GM21447 (cell line): ENCODE data around the gene C10orf105.

ENCODE experiments used
- ATAC-seq: cut with Tn5 transposase; IDR thresholded peaks from one replicate; pipeline ENCODE4 v1.9.1; 2021; ENCODE audit not compliant: unreplicated experiment

C10orf105 gene

DNA sequence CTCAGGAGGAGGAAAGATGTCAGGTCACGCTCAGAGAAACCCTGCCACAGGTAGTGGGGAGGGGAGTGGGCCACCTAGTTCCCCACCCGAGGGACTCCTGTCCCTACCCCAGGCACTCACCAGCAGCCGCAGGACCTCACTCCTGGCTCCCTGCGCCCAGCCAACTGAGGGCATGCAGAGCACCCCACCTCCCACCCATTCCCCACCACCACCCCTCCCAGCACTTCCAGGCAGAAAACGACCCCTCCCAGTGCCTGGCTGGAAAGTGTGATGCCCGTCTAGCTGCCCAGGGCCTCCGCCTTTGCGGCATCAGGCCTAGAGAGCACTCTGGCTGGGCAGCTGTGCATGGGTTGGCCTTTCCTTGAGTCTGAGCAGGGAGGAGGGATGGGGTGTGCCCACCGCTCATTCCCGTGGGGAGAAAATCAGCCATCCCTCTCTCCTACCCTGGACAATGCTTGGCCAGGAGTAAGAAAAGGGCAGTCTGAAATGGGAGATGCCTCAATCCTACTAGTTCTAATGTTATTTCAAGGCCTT, 1.3 kb downstream of the C10orf105 start:
- no peak for ATAC-seq

DNA sequence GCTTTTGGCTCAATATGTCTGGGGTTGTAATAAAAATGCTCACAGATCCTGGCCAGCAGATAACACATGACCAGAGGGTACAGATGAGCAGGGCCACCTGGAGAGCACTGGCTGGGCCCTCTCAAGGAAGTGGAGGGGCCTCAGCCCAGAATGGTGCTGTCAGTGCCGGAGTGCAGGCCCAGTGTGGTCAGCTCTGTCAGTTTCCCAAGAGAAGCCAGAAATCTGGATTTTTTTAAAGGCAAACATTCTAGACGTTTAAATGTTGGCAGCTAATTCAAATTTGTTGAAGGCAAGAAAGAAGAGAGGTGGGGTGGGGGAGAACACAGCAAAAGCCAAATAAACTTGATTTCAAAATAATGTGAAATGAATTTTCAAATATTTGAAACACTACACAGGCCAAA, 2.0 kb downstream of the C10orf105 start:
- ATAC-seq, result no peak

GRCh38 chr10:71717056-71717455, 2.5 kb downstream of the C10orf105 start:
- no peak for ATAC-seq

- no peak for ATAC-seq
Observed at GRCh38 chr10:71716426-71716825, 3.2 kb downstream of the C10orf105 start.

DNA sequence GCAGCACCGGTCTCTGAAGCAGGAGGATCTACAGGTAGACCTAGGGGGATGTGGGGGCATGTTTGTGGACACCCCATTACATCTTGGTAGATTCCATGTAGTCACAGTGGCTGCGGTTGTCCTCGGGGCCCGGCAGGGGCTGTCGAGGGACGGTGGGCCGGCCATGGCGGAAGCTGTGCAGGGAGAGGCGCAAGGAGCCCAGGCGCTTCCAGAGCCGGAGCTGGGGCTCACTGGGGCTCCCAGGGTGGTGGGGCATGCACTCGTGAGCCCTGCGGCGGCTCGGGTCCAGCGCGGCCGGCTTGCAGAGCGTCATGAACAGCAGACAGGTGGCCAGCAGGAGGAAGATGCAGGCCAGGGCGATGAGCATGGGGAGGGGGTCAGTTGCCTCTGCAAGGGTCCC, 3.7 kb downstream of the C10orf105 start:
- ATAC-seq, result no peak

DNA sequence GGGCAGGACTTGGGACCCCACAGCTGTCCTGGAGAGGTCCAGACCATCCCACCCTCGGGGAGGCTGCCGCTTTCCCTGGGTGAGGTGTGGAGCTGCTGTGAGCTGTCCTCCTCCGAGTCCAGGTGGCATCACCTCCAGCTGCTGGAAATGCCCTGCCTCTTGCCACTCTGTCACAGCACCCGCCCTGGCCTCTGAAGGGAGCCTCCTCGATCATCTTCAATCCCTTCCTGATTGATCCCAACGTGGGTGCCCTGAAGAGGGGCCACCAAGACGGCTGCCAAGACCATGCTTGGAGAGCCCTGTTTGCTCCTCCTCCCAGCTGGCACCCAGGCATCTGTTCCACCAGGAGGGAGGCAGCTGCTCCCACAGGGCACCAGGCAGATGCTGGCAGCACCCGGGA, 4.6 kb downstream of the C10orf105 start:
- no peak for ATAC-seq

- ATAC-seq, result no peak
Observed at GRCh38 chr10:71714592-71714991, 5.0 kb downstream of the C10orf105 start.

GRCh38 chr10:71714031-71714410, 5.6 kb downstream of the C10orf105 start:
- ATAC-seq, result no peak

- ATAC-seq, result no peak
Observed at GRCh38 chr10:71713135-71714030, 6.2 kb downstream of the C10orf105 start.

GRCh38 chr10:71712572-71713134, 6.9 kb downstream of the C10orf105 start:
- no peak for ATAC-seq

DNA sequence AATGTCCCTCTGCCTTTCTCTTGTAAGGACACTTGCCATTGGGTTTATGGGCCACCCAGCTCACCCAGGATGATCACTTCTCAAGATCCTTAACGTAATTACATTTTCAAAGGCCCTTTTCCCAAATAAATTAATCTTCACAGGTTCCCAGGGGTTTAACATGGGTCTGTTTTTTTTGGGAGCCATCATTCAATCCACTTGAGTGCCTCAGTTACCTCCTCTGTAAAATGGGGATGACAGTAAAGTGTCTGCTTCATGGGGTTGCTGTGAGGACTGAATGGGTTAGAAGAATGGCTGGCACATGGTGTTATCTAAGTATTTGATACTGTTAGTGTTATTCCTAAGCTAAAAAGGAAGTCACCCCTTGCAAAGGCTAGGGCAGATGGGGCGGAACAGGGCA, 7.4 kb downstream of the C10orf105 start:
- no peak for ATAC-seq

DNA sequence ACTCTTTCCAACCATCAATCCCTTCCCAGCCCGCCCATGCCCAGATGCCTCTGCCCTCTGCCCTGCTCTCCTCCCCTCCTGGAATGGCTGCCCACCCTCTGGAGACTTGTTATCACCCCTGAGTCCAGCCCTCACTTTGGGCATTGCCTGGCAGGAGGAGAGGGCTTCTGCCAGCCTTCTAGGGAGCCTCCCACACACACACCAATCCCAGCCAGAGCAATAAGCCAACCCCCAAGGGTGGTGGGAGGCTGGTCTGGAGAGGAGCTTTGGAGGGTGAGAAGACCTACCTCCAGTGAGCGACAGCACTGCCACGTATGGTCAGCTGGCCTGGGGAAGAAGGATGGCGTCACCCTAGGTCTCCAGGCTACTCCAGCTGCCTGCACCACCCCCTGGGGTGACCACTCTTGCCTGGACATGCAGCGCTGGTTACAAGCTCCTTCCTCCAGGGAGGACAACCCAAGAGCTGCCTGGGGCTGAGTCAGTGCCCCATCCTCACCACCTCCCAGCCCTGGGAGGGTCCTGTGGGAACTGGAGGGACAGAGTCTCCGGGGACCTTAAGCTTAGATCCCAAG, 8.4 kb downstream of the C10orf105 start:
- ATAC-seq, result no peak

DNA sequence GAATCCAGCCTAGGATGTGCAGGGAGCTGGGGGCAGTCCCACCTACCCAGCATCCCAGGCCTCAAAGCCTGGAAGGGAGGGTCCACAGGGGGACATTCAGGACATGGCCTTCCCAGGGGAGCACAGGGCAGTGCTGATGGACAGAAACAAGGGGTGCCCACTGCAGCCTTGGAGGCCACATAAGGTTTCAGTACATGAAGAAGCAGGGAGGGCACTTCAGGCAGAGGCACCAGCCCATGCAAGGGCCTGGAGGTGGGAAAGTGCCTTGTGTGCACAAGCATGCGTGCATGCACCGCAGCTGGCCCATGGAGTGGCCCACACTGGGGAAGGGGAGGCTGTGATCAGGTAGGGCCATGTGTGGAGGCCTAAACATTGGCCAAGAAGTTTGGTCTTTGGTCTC, 9.1 kb downstream of the C10orf105 start:
- no peak for ATAC-seq

DNA sequence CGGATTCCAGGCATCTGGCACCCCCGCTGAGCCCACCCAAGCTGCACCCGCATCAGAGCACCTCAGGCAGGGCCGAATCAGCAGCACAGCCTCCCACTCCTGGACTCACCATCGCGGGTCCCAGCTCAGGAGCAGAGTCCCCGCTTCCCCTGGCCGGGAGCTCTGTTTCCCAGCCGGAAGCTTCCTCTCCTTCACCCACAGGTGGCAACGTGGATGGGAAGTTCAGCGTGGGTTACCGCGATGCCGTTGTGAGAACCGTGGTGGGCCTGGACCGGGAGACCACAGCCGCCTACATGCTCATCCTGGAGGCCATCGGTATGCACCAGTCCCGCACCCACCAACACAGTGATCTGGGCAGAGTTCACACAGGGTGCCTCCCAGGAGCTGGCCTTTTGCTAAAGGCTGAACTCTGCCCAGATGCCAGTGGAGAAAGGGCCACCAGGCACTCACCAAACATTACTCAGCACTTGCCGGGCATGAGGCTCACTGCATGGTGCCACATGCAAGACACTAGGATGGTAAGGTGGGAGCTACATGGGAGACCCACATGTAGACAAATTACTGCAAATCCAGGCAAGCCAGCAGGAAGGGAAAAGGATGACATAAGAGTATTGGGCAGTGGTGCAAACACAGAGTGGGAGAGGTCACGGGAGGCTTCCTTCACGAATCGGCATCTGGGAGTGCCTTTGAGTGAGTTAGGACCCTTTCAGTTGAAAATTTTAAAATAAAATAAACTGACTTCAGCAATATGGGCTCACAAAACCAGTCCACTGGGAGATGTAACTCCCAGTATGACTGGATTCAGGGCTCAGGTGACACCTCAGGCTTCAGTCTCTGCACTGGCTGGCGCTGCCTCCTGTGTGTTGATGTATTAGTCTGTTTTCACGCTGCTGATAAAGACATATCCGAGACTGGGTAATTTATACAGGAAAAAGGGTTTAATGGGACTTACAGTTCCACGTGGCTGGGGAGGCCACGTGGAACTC, 10.4 kb downstream of the C10orf105 start:
- no peak for ATAC-seq

DNA sequence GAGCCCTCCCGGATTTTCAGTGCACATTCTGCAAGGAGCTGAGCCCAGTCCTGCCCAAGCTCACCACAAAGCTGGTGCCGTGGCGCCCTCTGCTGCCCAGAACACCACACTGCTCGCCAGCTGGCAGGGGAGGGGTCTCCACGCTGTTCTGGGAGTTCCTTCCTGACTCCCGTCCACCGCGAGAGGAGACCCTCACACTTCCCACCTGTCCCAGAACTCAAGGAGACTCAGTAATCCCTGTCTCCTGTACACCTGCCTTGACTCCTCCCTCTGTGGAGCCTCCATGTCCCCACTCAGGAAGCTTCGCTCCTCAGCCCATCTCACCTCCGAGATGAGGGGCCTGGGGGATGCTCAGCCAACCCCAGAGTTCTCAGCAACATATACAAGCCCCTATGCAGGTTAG, 11.3 kb downstream of the C10orf105 start:
- ATAC-seq, result no peak

GRCh38 chr10:71707240-71707789, 12.3 kb downstream of the C10orf105 start:
- ATAC-seq, result no peak

- no peak for ATAC-seq
Observed at GRCh38 chr10:71706216-71707121, 13.1 kb downstream of the C10orf105 start.

DNA sequence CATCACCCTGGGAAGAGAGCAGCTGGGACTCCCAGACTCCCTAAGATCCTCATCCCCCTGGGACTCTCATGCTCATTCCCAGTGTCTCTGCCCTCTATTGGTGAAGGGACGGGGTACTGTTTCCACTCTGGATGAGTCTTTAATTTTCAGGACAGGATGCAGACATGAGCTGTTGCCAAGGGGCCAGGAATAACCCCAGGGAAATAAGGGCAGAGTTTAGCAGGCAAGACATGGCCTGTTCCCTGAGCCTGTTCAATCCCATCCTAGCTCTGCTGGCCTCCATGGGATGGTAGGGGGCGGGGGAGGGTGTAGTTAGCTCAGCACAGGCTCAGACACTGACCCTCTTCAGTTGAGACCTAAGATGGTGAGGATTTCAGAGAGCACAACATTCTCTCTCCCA, 14.0 kb downstream of the C10orf105 start:
- ATAC-seq, result no peak

DNA sequence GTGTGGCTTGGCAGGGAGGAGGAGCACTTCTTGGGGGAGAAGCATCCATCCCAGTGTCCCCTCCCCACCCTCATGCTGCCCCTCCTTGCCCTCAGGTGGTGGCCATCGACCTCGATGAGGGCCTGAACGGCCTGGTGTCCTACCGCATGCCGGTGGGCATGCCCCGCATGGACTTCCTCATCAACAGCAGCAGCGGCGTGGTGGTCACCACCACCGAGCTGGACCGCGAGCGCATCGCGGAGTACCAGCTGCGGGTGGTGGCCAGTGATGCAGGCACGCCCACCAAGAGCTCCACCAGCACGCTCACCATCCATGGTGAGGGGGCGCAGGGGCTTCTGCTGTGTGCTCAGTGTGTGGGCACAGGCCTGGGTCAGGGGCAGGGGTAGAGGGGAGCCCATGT, 14.8 kb downstream of the C10orf105 start:
- ATAC-seq, result no peak

DNA sequence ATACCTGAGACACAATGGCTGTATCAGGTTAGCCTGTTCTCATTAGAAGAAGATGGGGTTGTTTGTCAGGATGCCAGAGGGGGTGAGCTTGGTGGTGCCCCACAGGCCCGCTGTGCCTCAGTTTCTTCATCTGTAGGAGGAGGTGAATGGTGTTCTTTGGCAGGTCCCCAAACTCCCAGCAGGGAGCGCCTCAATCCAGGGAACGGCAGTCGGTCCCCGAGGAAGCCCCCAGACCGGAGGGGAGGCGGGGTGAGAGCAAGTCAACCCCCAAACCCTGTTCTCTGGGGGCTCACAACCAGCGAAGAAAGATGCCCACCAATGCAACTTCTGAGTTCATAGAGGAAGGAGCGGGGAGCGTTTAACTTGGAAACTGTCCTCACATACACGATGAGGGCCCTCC, 16.0 kb downstream of the C10orf105 start:
- no peak for ATAC-seq
